ENCODE measurements around the gene PARD3B. TPM values are rescaled to one million over a fixed set of nuclear protein-coding genes. Genes with fewer than 3 reads are reported as not detected.

PARD3B gene
- total and polyA plus RNA-seq, 2 of the 4 experiments (the other 2 are of a cell fraction): 3.3 to 15.6 TPM

DNA sequence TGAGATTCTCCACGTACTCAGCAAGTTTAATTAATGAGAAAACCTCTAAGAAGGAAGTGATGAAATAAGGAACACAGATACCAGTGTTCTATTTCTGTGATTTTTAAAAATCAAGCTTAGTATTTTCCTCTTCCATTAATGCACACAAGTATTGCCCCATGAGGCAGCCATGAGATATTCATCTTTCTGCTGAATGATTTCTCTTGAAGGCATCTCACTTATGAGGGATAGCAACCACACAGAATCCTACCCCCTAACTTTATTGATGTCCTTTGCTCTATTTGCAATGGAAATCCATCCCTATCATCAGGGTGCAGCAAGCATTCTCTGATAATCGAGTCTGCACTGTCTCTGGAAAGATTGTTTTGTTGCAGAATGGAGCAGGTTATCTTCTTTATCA is 893.0 kb downstream of the PARD3B start:
- Histone ChIP-seq H3K9ac (ENCODE audit: low read depth, low read length) (no peak overlapping the region), H2BK5ac (ENCODE audit: low read depth, low read length, poor library complexity, severe bottlenecking) (no peak overlapping the region), H4K5ac (ENCODE audit: low read depth, low read length) (no peak overlapping the region), H2AK9ac (replicated peaks; ENCODE audit: low read depth, low read length, poor library complexity) (no peak overlapping the region), H4K20me1 (ENCODE audit: insufficient read depth, low read length) (no peaks in the 10 kb centered on the region), H3K4me2 (ENCODE audit: low read depth, low read length) (no peak overlapping the region), H2BK20ac (ENCODE audit: low read depth, low read length) (no peak overlapping the region), H4K91ac (ENCODE audit: insufficient read depth, low read depth, low read length) (no peak overlapping the region), H3K9me1 (ENCODE audit: insufficient read depth, low read length) (no peaks in the 10 kb centered on the region), H3K27ac (ENCODE audit: insufficient read depth, low read length) (no peak overlapping the region), H3K14ac (replicated peaks; ENCODE audit: low read depth, low read length) (no peak overlapping the region), H2AK5ac (ENCODE audit: low read depth, low read length) (no peak overlapping the region), H4K8ac (ENCODE audit: low read depth in 2 of 2, low read length in 2 of 2) (no peak overlapping the region), H3K18ac (ENCODE audit: low read depth, low read length) (no peak overlapping the region), H2BK15ac (ENCODE audit: low read depth, low read length) (no peak overlapping the region), H2BK120ac (ENCODE audit: low read depth, low read length) (no peak overlapping the region), H3K4me1 (ENCODE audit: control insufficient read depth, insufficient read depth, low read length) (no peaks in the 10 kb centered on the region; the same call in 1 of the 2 replicates), H3K9me3 (ENCODE audit: control insufficient read depth, insufficient read depth, low read length) (no peaks in the 10 kb centered on the region), H3K27me3 (ENCODE audit: control insufficient read depth, insufficient read depth, low read length) (no peaks in the 10 kb centered on the region), H3K4ac (ENCODE audit: low read depth, low read length) (no peak overlapping the region), H3K4me3 (ENCODE audit: insufficient read depth, low read depth, low read length) (no peak overlapping the region), H3K36me3 (ENCODE audit: control insufficient read depth, insufficient read depth, low read length) (no peaks in the 10 kb centered on the region), H3K23ac (ENCODE audit: low read depth, low read length) (no peak overlapping the region), H3K56ac (ENCODE audit: extremely low read depth, insufficient read depth, low read length) (no peak overlapping the region), H3K79me1 (ENCODE audit: low read depth in 1 of 2, low read length in 2 of 2) (no peaks in the 10 kb centered on the region), H2AFZ (replicated peaks; ENCODE audit: low read length, poor library complexity) (no peak overlapping the region)
- POLR2A ChIA-PET (ENCODE audit: unreplicated experiment): no interaction called here
- no TSS peak for BruUV-seq (replicated peaks)
- dilution Hi-C loops (cut with HindIII; ENCODE audit: low sequenced_read_pairs, unreplicated experiment): no loop called here
- ATAC-seq (ENCODE audit: low read depth) (no peak), DNase-seq (no peak)
- CTCF ChIA-PET: no interaction called here
- intact Hi-C loops (cut with micrococcal nuclease): no loop called here
- TF ChIP-seq NFE2L2 (IDR thresholded peaks at IDR 0.05; ENCODE audit: low read depth, low read length) (no peak), POLR2A (IDR thresholded peaks at IDR 0.05; ENCODE audit: low read depth, low read length) (no peak), MXI1 (IDR thresholded peaks at IDR 0.05; ENCODE audit: borderline replicate concordance, low read depth, low read length) (no peak), CEBPB (IDR thresholded peaks at IDR 0.05; ENCODE audit: low read depth, low read length) (no peak), MAFK (IDR thresholded peaks at IDR 0.05; ENCODE audit: low read depth, low read length) (no peak), CHD1 (IDR thresholded peaks at IDR 0.05; ENCODE audit: low read depth, low read length) (no peak), BHLHE40 (IDR thresholded peaks at IDR 0.05; ENCODE audit: low read depth, low read length) (no peak), RCOR1 (IDR thresholded peaks at IDR 0.05; ENCODE audit: insufficient replicate concordance, low read length) (no peak), SMC3 (IDR thresholded peaks at IDR 0.05; ENCODE audit: low read depth, low read length) (no peak)
- TF ChIP-seq, protein P1, sequence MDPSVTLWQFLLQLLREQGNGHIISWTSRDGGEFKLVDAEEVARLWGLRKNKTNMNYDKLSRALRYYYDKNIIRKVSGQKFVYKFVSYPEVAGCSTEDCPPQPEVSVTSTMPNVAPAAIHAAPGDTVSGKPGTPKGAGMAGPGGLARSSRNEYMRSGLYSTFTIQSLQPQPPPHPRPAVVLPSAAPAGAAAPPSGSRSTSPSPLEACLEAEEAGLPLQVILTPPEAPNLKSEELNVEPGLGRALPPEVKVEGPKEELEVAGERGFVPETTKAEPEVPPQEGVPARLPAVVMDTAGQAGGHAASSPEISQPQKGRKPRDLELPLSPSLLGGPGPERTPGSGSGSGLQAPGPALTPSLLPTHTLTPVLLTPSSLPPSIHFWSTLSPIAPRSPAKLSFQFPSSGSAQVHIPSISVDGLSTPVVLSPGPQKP (IDR thresholded peaks at IDR 0.05; ENCODE audit: borderline replicate concordance, low read depth, low read length): no peak
- TF ChIP-seq, protein P2, sequence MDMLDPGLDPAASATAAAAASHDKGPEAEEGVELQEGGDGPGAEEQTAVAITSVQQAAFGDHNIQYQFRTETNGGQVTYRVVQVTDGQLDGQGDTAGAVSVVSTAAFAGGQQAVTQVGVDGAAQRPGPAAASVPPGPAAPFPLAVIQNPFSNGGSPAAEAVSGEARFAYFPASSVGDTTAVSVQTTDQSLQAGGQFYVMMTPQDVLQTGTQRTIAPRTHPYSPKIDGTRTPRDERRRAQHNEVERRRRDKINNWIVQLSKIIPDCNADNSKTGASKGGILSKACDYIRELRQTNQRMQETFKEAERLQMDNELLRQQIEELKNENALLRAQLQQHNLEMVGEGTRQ (IDR thresholded peaks at IDR 0.05; ENCODE audit: low read depth, low read length): no peak
- in situ Hi-C loops (cut with MboI; ENCODE audit: low sequenced_read_pairs): no loop called here
- no CpG with 5 or more reads among the region's 2 CpGs for WGBS, 2 experiments (ENCODE audit: extremely low coverage in 2 of 2, insufficient read length in 1 of 2)
